A549 treated with AZD2906 at 1 μM for 4 hours (cell line): ENCODE data around the gene TNRC6B. TPM values are rescaled to one million over a fixed set of nuclear protein-coding genes. Genes with fewer than 3 reads are reported as not detected.

Experiments
- total RNA-seq: library from RNA; stranded (reverse); fragments of 200-300 nt; extraction: Qiagen RNA extraction; gene quantifications from 5 replicates; pipeline ENCODE4 v1.2.3, GENCODE V29; 2022

TNRC6B gene
- total RNA-seq, result 4.7 to 5.9 TPM (median 5.2 TPM) in 5 replicates

GRCh38 chr22:40177738-40178416, at the start of gene TNRC6B:
TNRC6B (plus strand) TSS chr22:40177925; CDS start chr22:40178136, 211 bp downstream.

GRCh38 chr22:40346185-40347118, 168.7 kb downstream of the TNRC6B start, which contains the start of gene ADSL:
ADSL (plus strand) TSS chr22:40346500; CDS start chr22:40346559, 59 bp downstream.

Other genes with a start within 250 kb of the TNRC6B start
- not detected in 5 replicates for gene TMA7B, start 217.5 kb upstream of the TNRC6B start, total RNA-seq
- 0.01 TPM in 1 of 5 replicates, not detected in the others for gene FAM83F, start 183.0 kb upstream of the TNRC6B start, total RNA-seq
- 91.8 to 103 TPM (median 93.8 TPM) in 5 replicates for gene ADSL, start 168.6 kb downstream of the TNRC6B start, total RNA-seq
- gene SGSM3, start 192.7 kb downstream of the TNRC6B start, total RNA-seq, result 14.1 to 20.2 TPM (median 15.9 TPM) in 5 replicates